ENCODE results near the gene SFSWAP. TPM values are rescaled to one million over a fixed set of nuclear protein-coding genes. Genes with fewer than 3 reads are reported as not detected.

SFSWAP gene
- polyA plus RNA-seq, 4 donors, result 38.6 to 67.9 (median 47.9) TPM

GRCh38 chr12:131829791-131830334 lies 119.0 kb downstream of the SFSWAP start:
- DNase-seq (ENCODE audit: low read depth in 4 of 4, low spot score in 2 of 4), result no peak

DNA sequence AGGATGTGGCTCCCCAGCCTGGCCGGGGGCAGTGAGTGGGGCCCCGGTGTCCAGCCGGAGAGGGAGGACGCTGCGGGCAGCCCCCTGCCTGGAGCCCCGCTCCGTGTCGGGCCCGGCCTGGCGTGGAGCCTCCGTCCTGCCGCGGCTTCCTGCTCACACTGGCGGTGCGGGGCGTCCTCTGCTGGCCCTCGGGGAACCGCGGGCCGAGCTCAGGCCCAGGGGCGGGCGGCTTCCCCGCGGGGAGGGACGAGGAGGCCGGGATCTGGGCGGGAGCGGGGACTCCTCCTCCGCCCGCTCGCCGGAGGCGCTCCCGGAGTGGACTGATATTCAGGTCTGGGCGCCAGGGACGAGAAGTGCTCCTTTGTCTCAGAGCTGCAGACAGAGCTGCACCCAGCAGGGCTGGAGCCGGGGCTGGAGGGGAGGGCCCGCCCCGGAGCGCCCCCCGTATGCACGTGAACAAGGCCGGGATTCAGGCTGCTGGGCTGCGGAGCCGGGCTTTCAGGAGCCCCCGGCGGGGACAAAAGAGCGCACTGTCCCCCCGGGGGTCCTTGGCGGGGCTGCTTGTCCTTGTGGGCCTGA lies 119.5 kb downstream of the SFSWAP start:
- peak in 1 of 4 donors; percentile 59 for DNase-seq (ENCODE audit: low read depth in 4 of 4, low spot score in 2 of 4)

DNA sequence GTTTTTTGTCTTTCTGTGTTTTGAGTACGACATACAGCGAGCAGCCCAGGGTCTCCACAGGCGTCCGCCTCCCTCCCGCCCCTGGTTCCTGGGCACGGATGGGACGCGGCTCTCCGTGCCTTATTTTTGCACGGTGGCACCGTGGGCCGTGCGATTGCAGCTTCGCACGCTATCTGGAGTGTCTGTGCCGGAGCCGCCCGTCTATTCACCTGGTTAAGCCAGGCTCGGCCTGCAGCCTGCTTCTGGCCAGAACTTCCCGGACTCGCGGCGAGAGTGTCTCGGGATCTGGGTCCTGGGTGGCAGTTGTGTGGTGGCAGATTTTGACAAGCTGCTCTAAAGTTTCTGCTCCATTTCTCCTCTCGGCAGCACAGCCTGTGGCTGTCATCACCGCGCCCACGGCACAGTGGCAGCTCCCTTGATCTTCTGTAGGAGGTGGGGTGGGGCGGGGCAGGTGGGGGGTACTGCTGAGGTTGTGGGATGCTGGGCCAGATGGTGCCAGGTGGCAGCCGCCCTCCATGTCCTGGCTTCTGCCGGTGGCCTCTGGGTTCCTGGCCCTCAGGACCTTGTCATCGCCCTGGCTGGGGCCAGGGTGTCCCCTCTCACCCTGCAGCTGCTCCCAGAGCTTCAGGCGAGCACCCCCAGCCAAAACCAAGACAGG lies 120.2 kb downstream of the SFSWAP start:
- DNase-seq (ENCODE audit: low read depth in 4 of 4, low spot score in 2 of 4), result no peak

DNA sequence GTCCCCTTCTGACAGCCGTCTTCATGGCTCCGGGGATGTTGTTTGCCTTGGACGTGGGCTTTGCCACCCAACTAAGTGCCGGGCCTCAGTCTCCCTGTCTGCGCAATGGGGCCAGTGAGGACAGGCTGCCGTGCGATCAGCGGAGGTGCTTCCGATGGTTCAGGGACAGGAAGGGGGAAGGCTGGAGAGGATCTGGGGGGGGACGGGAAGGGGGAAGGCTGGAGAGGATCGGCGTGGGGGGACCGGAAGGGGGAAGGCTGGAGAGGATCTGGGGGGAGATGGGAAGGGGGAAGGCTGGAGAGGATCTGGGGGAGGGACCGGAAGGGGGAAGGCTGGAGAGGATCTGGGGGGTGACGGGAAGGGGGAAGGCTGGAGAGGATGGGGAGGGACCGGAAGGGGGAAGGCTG lies 120.7 kb downstream of the SFSWAP start:
- no peak for DNase-seq (ENCODE audit: low read depth in 4 of 4, low spot score in 2 of 4)

DNA sequence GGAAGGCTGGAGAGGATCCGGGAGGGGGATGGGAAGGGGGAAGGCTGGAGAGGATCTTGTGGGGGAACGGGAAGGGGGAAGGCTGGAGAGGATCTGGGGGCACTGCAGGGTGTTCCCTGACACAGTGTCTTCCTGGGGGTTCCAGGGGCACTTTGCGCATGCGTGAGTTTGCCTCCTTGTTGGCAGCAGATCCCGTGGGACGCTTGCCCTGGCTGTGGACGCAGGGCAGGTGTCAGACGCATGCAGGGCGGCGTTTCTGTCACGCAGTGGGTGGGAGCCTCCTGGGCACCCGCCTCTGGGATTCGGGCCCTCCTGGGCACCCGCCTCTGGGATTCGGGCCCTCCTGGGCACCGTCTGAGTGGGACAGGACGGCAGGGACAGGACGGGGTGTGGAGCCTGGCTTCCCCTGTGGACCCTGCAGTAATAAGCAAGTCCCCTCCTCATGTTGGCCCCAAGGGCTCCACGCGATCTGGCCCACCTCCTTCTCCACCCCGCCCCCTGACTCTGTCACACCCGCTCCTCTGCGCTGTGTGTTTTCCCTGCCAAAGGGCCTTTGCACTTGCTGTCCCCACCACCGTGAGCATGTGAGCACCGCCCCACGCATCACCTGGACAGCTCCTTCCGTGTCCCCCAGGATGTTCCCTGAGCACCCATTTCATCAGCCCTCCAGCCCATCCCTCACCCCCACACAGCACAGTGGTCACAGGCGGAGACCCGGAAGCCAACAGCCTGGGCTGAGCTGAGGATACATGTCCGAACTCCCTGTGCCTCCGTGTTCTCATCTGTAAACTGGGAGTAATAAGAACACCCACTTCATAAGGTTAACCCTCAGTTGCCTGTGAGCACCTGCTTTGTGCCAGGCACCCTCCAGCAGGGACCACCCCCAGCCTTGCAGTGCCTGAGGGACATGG lies 121.7 kb downstream of the SFSWAP start:
- DNase-seq (ENCODE audit: low read depth in 4 of 4, low spot score in 2 of 4), result no peak

- DNase-seq (ENCODE audit: low read depth in 4 of 4, low spot score in 2 of 4), result no peak
Observed at GRCh38 chr12:131833288-131833895, 122.5 kb downstream of the SFSWAP start.

GRCh38 chr12:131833896-131834641 lies 123.2 kb downstream of the SFSWAP start:
- no peak for DNase-seq (ENCODE audit: low read depth in 4 of 4, low spot score in 2 of 4)

GRCh38 chr12:131834798-131835615 lies 124.1 kb downstream of the SFSWAP start:
- DNase-seq (ENCODE audit: low read depth in 4 of 4, low spot score in 2 of 4), result no peak

- DNase-seq (ENCODE audit: low read depth in 4 of 4, low spot score in 2 of 4), result no peak
Observed at GRCh38 chr12:131835616-131836171, 124.8 kb downstream of the SFSWAP start.

DNA sequence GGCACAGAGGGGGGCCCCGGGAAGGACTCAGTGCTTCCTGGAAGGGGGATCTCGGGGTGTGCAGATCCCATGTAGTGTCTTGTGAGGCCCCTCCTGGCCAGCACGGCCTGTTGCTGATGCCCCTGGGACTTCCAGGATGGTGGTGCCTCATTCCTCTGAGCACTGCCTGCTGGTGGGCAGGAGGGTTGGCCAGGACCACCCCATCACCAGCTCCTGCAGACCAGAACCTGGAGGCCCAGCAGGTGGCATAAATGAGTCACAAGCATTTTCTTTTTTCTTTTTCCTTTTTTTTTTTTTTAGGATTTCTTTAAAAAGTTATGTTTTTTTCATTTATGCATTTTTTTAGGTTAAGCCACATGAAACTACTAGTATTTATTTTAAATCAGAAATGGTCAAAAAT lies 125.3 kb downstream of the SFSWAP start:
- no peak for DNase-seq (ENCODE audit: low read depth in 4 of 4, low spot score in 2 of 4)

- DNase-seq (ENCODE audit: low read depth in 4 of 4, low spot score in 2 of 4), result no peak
Observed at GRCh38 chr12:131836714-131837397, 126.0 kb downstream of the SFSWAP start.

GRCh38 chr12:131840643-131841416 lies 129.9 kb downstream of the SFSWAP start:
- DNase-seq (ENCODE audit: low read depth in 4 of 4, low spot score in 2 of 4), result no peak

- no peak for DNase-seq (ENCODE audit: low read depth in 4 of 4, low spot score in 2 of 4)
Observed at GRCh38 chr12:131841547-131841946, 130.7 kb downstream of the SFSWAP start.

DNA sequence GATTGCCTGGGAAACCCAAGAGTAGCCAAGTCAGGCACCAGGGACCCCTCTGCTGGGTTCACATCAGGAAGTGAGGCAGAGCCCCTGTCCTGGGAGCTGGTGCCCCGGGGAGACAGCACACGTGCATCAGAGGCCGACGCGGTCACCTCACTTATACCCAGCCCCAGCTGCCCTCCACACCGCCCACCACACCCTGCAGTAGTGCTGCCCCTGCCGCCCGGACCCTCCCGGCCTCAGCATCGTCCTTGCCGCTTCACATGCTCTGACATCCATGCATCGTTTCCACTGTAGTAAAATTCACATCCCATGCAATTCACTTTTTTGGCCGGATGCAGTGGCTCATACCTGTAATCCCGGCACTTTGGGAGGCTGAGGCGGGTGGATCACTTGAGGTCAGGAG lies 131.3 kb downstream of the SFSWAP start:
- no peak for DNase-seq (ENCODE audit: low read depth in 4 of 4, low spot score in 2 of 4)

DNA sequence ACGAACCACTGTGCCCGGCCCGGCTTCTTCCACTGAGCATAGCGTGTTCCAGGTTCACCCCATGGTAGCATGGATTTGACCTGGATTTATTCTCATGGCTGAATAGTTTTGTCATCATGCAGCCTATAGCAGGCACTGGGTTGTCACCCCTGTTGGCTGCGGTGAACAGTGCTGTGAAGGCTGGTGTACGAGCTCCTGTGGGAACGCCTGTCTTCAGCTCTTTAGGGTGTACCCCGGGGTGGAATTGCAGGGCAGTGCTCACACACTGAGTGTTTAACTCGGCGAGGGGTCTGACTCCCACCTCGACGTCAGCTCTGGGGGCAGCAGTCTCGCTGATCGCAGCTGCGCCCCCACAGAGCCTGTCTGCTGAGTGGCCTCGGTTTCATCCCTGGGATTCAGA lies 132.6 kb downstream of the SFSWAP start:
- no peak for DNase-seq (ENCODE audit: low read depth in 4 of 4, low spot score in 2 of 4)

GRCh38 chr12:131844140-131844539 lies 133.2 kb downstream of the SFSWAP start:
- DNase-seq (ENCODE audit: low read depth in 4 of 4, low spot score in 2 of 4), result no peak

DNA sequence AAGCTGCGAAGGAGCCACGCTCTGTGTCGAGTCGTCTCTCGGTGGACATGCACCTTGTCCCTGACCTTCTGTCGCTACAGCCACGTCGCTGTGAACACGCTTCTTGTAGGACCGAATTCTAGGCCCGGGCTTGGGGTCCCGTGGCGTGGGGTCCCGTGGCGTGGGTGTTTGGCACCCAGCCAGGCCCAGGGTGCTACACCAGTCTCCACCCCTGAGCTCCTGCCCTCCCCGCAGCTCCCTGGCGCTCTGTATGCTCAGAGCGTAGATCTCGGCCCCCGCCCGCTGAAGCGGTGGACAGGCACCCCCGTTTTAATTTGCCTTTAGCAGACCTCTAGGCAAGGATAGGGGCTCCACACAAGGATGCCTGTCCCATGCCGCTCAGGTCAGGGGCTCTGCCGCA lies 133.8 kb downstream of the SFSWAP start:
- DNase-seq (ENCODE audit: low read depth in 4 of 4, low spot score in 2 of 4), result no peak

DNA sequence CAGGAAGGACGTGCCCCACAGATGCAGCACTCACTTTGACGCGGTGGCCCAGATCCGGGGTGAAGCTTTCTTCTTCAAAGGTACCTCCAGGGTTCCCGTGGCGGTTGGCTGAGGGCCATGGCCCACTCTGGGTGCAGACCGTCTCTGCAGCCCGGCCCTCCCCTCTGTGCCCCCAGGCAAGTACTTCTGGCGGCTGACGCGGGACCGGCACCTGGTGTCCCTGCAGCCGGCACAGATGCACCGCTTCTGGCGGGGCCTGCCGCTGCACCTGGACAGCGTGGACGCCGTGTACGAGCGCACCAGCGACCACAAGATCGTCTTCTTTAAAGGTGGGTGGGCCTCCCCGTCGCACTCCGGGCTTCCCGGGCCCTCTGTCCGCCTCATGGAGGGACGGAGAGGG lies 134.2 kb downstream of the SFSWAP start:
- no peak for DNase-seq (ENCODE audit: low read depth in 4 of 4, low spot score in 2 of 4)
